HUES48 (cell line): Measurements from ENCODE around the gene SPC25.
A peak's percentile ranks its signal among the peaks of the same experiment; 100 is the strongest.

ENCODE experiments used
- H3K27ac ChIP-seq: one replicate; pipeline ENCODE4 v1.7.0; 2013; ENCODE audit warnings: low read depth, low read length, inconsistent platforms
- H3K27me3 ChIP-seq: 2 replicates; pipeline ENCODE4 v1.6.1; 2013; ENCODE audit warnings: mild to moderate bottlenecking, low read length; ENCODE audit not compliant: control insufficient read depth, insufficient read depth
- H3K36me3 ChIP-seq: 2 replicates; pipeline ENCODE4 v1.6.1; 2013; ENCODE audit warnings: low read length; ENCODE audit not compliant: control insufficient read depth, insufficient read depth
- H3K4me1 ChIP-seq: 2 replicates; pipeline ENCODE4 v1.6.1; 2013; ENCODE audit warnings: mild to moderate bottlenecking, low read length; ENCODE audit not compliant: control insufficient read depth, insufficient read depth
- H3K4me3 ChIP-seq: 2 replicates; pipeline ENCODE4 v1.5.1; 2013; ENCODE audit warnings: mild to moderate bottlenecking, low read depth, low read length
- H3K9ac ChIP-seq: 2 replicates; pipeline ENCODE4 v1.6.1; 2013; ENCODE audit warnings: mild to moderate bottlenecking, low read depth, low read length, moderate library complexity
- H3K9me3 ChIP-seq: 2 replicates; pipeline ENCODE4 v1.6.1; 2013; ENCODE audit warnings: low read length; ENCODE audit not compliant: control insufficient read depth, insufficient read depth

Gene SPC25

GRCh38 chr2:168920504-168921157, 30.4 kb upstream of the SPC25 start:
- no peak overlapping the region for H3K27ac ChIP-seq
- no peaks in the 10 kb centered on the region for H3K36me3 ChIP-seq
- 0 out of 2 replicates have a peak, but pooled peaks cover 3% of the 10 kb centered on the region for H3K9me3 ChIP-seq
- peaks cover 6% of the 10 kb centered on the region for H3K4me1 ChIP-seq
- H3K27me3 ChIP-seq = no peaks in the 10 kb centered on the region
- H3K9ac ChIP-seq = no peak overlapping the region
- H3K4me3 ChIP-seq = no peak overlapping the region

DNA sequence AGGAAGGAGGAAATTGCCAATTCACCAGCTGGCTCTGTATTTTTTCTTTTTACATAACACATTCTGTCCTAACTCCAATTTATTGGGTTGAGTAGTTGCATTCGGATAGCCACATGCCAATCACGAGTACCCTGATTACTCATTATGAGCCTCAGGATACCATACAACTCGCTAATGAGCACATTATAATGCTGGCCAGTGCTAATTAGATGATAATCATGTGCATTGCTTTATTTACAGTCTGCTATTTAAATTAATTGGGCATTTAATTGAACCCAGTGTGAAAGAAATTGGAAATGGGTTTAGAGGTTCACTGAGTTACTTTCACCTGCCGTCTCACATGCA, 26.1 kb upstream of the SPC25 start:
- Histone ChIP-seq H3K4me1 (peaks cover 37% of the 10 kb centered on the region), H3K9me3 (0 out of 2 replicates have a peak, but pooled peaks cover 6% of the 10 kb centered on the region), H3K36me3 (no peaks in the 10 kb centered on the region), H3K4me3 (no peak overlapping the region), H3K27me3 (peaks cover 12% of the 10 kb centered on the region; the same call in 1 of the 2 replicates), H3K27ac (no peak overlapping the region), H3K9ac (no peak overlapping the region)

DNA sequence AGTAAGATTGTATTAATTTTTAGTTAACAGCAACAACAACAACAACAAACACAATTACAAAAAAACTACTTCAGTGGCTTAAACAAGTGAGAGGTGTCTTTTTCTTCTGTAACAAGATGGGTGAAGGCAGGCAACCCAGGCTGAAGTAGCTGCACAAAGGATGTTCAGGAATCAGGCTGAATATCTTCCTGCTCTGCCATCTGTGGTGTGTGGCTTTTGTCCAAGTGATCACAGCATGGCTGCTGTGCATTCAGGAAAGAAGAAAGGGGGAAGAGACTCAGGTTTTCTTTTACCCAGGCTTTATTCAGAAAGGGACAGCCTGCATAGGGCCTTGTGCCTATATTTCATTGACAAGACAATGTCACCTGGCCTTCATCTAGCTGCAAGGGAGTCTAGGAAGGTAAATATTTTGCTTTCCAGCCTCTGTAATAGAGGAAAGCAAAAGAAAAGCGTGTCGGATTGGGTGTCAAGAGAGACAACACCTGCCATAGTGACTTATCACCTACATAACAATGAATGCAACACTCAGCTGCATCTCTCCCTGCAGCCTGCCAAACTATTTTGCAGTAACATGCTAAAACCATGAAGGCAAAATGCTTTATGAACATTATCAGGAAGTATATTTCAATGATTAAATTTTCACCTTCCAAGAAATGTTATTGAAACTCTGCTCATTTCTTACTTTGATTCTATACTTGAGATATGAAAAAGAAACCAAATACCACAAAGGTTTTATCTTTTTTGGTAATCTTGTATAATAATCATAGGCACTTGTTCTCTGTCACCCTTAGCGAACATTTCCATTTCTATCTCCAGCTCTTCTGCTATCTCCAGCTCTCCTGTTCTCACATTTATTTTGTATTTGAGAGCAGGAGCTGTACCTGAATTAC, 25.5 kb upstream of the SPC25 start:
- H3K4me3 ChIP-seq = no peak overlapping the region
- H3K36me3 ChIP-seq = no peaks in the 10 kb centered on the region
- peaks cover 34% of the 10 kb centered on the region for H3K4me1 ChIP-seq
- H3K27ac ChIP-seq = no peak overlapping the region
- peaks cover 12% of the 10 kb centered on the region; the same call in 1 of the 2 replicates for H3K27me3 ChIP-seq
- 0 out of 2 replicates have a peak, but pooled peaks cover 6% of the 10 kb centered on the region for H3K9me3 ChIP-seq
- H3K9ac ChIP-seq = no peak overlapping the region

DNA sequence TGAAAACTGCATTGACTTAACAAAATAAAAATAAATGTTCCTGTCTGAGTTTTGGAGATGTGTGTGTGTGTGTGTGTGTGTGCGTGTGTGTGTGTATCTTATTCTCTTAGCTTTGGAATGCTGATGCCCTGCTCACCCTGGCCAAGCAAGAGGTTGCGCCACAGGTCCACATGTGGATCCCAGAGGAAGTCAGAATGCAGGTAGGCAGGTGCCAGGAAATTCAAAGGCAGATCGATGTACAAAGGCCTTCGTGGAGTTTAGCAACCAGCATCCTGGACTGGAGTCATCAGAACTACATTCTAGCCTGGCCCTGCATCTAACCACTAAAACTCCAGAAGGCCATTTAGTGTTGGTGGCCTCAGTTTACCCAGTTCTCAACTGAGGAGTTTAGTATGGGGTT, 23.3 kb upstream of the SPC25 start:
- Histone ChIP-seq H3K9ac (no peak overlapping the region), H3K27ac (no peak overlapping the region), H3K9me3 (0 out of 2 replicates have a peak, but pooled peaks cover 6% of the 10 kb centered on the region), H3K4me3 (no peak overlapping the region), H3K4me1 (peaks cover 42% of the 10 kb centered on the region), H3K27me3 (peaks cover 12% of the 10 kb centered on the region; the same call in 1 of the 2 replicates), H3K36me3 (no peaks in the 10 kb centered on the region)

GRCh38 chr2:168912901-168913369, 22.7 kb upstream of the SPC25 start:
- Histone ChIP-seq H3K9ac (peak overlapping the region; percentile 13; the same call in 1 of the 2 replicates), H3K4me1 (peaks cover 48% of the 10 kb centered on the region), H3K36me3 (no peaks in the 10 kb centered on the region), H3K27ac (no peak overlapping the region), H3K9me3 (0 out of 2 replicates have a peak, but pooled peaks cover 6% of the 10 kb centered on the region), H3K4me3 (peak overlapping the region; percentile 48), H3K27me3 (peaks cover 12% of the 10 kb centered on the region; the same call in 1 of the 2 replicates)

DNA sequence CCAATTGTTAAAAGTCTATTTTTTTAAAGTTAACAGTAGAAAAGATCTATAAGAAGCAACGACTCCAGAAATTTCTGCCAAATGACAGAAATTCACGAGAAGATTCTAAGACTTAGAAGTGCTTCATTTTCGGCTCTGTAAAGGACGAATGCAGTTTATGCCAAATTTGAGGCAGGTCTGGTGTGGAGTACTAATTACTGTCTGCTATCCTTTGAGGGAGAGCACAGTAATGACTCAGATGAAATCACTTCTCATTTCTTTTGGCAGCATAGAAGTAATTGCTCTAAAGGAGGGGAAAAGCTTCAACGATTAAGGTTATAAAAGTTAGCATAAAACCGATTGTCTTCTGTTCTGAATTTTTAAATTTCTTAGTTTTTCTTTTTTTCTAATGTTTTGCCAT, 22.2 kb upstream of the SPC25 start:
- Histone ChIP-seq H3K4me1 (peaks cover 53% of the 10 kb centered on the region), H3K36me3 (no peaks in the 10 kb centered on the region), H3K27ac (no peak overlapping the region), H3K27me3 (peaks cover 12% of the 10 kb centered on the region; the same call in 1 of the 2 replicates), H3K9ac (no peak overlapping the region), H3K4me3 (peak overlapping the region; percentile 48; the same call in 1 of the 2 replicates), H3K9me3 (0 out of 2 replicates have a peak, but pooled peaks cover 6% of the 10 kb centered on the region)

- Histone ChIP-seq H3K4me3 (no peak overlapping the region), H3K9ac (no peak overlapping the region), H3K9me3 (0 out of 2 replicates have a peak, but pooled peaks cover under 1% of the 10 kb centered on the region), H3K27me3 (peaks cover 12% of the 10 kb centered on the region; the same call in 1 of the 2 replicates), H3K4me1 (peaks cover 68% of the 10 kb centered on the region), H3K27ac (no peak overlapping the region), H3K36me3 (no peaks in the 10 kb centered on the region)
Measured at GRCh38 chr2:168910330-168910729, 20.1 kb upstream of the SPC25 start.

DNA sequence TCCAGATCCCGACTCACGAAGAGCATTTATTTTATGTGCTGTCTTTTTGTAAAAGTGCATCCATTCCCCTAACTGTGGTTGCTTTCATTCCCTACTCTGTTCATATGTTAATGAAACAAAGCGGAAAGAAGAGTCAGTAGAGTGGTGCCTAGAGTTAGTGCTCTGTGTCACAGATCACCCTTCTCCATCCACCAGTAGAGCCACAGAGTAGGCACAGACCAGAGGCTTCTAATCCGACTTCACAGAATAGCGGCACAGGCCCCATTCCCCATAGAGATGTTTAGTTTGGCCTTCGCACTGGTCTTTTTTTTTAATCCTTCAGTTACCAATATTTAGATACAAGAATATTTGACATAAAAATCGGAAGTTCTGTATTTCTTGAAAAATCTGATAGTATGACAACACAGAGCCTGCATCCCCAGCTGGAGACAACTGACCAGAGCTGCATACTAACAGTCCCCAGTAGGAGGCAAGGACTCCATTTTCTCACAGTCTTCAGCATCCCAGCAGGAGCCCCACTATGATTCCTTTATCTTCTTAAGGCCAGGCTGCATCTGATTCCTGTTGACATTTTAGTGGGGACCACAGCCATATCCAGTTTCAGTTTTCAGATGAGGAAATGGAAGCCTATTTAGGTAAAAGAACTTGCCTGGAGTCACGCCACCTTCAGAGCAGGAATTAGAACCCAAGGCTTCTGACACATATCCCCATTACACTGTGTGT, 17.9 kb upstream of the SPC25 start:
- no peaks in the 10 kb centered on the region for H3K9me3 ChIP-seq
- H3K9ac ChIP-seq = no peak overlapping the region
- H3K4me3 ChIP-seq = no peak overlapping the region
- H3K27ac ChIP-seq = peak overlapping the region; percentile 57
- H3K36me3 ChIP-seq = no peaks in the 10 kb centered on the region
- peaks cover 12% of the 10 kb centered on the region; the same call in 1 of the 2 replicates for H3K27me3 ChIP-seq
- H3K4me1 ChIP-seq = peaks cover 58% of the 10 kb centered on the region

GRCh38 chr2:168904358-168904757, 14.1 kb upstream of the SPC25 start:
- peaks cover 32% of the 10 kb centered on the region for H3K4me1 ChIP-seq
- H3K9ac ChIP-seq = no peak overlapping the region
- no peaks in the 10 kb centered on the region for H3K27me3 ChIP-seq
- no peak overlapping the region for H3K27ac ChIP-seq
- H3K4me3 ChIP-seq = no peak overlapping the region
- H3K9me3 ChIP-seq = no peaks in the 10 kb centered on the region
- H3K36me3 ChIP-seq = no peaks in the 10 kb centered on the region

DNA sequence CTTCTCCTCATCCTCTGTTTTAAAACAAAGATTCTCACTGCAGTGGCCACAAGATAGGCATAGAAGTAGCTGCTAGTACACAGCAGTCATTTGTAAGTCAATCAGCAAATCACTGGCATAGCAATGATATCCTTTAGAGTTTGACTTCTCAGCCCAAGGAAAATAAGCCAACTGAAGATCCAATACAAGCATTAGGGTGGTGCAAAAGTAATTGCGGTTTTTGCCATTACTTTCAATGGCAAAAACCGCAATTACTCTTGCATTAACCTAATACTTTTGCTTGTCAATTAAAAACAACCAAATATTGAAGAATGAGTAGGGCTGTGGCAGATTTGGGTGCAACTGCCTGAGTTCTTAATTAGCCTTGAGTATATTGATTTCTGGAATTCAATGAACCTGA, 13.7 kb upstream of the SPC25 start:
- no peaks in the 10 kb centered on the region for H3K9me3 ChIP-seq
- no peak overlapping the region for H3K27ac ChIP-seq
- H3K4me3 ChIP-seq = no peak overlapping the region
- no peak overlapping the region for H3K9ac ChIP-seq
- no peaks in the 10 kb centered on the region for H3K36me3 ChIP-seq
- H3K27me3 ChIP-seq = no peaks in the 10 kb centered on the region
- peaks cover 32% of the 10 kb centered on the region for H3K4me1 ChIP-seq
